ENCODE results near the gene SYT1.

GRCh38 chr12:79053394-79053793 lies 188.8 kb downstream of the SYT1 start:
- TF ChIP-seq, protein P1, sequence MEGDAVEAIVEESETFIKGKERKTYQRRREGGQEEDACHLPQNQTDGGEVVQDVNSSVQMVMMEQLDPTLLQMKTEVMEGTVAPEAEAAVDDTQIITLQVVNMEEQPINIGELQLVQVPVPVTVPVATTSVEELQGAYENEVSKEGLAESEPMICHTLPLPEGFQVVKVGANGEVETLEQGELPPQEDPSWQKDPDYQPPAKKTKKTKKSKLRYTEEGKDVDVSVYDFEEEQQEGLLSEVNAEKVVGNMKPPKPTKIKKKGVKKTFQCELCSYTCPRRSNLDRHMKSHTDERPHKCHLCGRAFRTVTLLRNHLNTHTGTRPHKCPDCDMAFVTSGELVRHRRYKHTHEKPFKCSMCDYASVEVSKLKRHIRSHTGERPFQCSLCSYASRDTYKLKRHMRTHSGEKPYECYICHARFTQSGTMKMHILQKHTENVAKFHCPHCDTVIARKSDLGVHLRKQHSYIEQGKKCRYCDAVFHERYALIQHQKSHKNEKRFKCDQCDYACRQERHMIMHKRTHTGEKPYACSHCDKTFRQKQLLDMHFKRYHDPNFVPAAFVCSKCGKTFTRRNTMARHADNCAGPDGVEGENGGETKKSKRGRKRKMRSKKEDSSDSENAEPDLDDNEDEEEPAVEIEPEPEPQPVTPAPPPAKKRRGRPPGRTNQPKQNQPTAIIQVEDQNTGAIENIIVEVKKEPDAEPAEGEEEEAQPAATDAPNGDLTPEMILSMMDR (IDR thresholded peaks at IDR 0.05; ENCODE audit: insufficient read depth, low read length, poor library complexity, severe bottlenecking): no peak
- no peak for TF ChIP-seq EZH2phosphoT487 (conservative IDR thresholded peaks at IDR 0.05; ENCODE audit: low read length)
